GM18505 (cell line): Measurements from ENCODE around the gene MYEF2.

Experiments
- ATAC-seq: cut with Tn5 transposase; IDR thresholded peaks from one replicate; pipeline ENCODE4 v1.9.1; 2021; ENCODE audit not compliant: unreplicated experiment
- POLR2A ChIP-seq: IDR thresholded peaks from 4 replicates; pipeline ENCODE4 v1.6.1; 2011; ENCODE audit warnings: borderline replicate concordance; ENCODE audit not compliant: insufficient read depth, insufficient read length; ENCODE audit errors: extremely low read depth

MYEF2 gene

GRCh38 chr15:48176957-48177356, 1.1 kb downstream of the MYEF2 start:
- ATAC-seq = no peak
- TF ChIP-seq POLR2A = no peak

GRCh38 chr15:48176112-48176511, 2.0 kb downstream of the MYEF2 start:
- no peak for TF ChIP-seq POLR2A
- ATAC-seq = no peak

- no peak for ATAC-seq
- TF ChIP-seq POLR2A = no peak
These were observed 3.0 kb downstream of the MYEF2 start for GRCh38 chr15:48175126-48175525.

- TF ChIP-seq POLR2A = no peak
- no peak for ATAC-seq
These were observed 7.1 kb downstream of the MYEF2 start for GRCh38 chr15:48170981-48171380.

- no peak for ATAC-seq
These were observed 9.5 kb downstream of the MYEF2 start for GRCh38 chr15:48168616-48169015.

DNA sequence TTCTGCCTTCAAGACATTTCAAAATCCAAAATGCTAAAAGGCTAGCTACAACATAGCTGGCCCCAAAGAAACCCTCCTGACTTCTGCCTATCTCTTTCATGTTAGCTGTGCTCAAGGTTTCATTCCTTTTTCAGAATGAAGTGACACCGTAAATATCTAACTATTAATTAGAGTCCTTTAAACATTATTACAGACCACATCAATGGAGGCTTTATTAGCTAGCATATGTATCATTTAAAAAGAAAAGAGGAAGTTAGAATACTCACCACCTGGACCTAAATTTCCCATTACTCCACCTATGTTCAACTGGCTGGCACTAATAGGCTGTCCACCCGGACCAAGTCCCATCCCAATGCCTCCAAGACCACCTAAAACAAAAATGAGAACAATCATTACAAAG, 24.6 kb downstream of the MYEF2 start:
- ATAC-seq = no peak

More at GRCh38 chr15:48168616-48169015, 9.5 kb downstream of the MYEF2 start:
- TF ChIP-seq POLR2A = no peak

DNA sequence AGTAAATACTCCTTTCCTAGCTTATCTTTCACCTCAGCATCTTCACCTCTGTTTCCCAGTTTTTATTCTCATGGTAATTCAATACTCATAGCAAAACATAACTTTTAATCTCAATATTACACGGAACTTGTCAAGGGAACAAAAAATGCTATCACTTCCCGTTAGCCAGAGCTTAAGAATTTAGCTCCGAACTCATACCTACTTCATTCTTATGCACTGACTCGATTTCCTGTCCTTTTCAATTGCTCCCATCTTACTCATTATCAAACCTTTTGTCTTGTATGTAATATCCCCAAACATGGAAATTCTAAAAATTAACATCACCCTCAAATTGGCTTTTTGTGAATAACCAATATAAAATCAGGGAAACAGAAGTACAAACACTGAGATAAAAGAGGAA, 28.2 kb downstream of the MYEF2 start:
- no peak for ATAC-seq
- no peak for TF ChIP-seq POLR2A

More for the DNA sequence above, 24.6 kb downstream of the MYEF2 start:
- no peak for TF ChIP-seq POLR2A

DNA sequence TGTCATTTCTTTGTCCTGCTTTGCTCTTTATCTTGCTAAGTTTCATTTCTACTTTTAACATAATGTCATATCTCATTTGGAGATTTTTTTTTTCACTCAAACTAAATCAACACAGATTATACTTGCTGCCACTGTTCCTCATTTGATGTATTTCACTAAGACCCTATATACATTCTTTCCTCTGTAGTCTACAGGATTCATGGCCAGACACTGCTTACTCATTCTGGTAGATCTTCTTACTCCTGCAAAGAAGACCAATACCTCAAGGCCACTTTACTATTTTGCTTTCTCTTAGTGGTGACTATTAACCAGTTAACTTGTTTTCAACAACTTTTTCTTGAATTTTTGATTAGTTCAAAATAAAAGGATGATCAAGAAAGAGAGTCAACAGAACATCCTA, 30.7 kb downstream of the MYEF2 start:
- TF ChIP-seq POLR2A = no peak
- ATAC-seq = no peak

- no peak for TF ChIP-seq POLR2A
- ATAC-seq = no peak
These were observed 32.2 kb downstream of the MYEF2 start for GRCh38 chr15:48145923-48146322.

- TF ChIP-seq POLR2A = no peak
- ATAC-seq = no peak
These were observed 33.2 kb downstream of the MYEF2 start for GRCh38 chr15:48144889-48145288.

GRCh38 chr15:48143856-48144255, 34.2 kb downstream of the MYEF2 start:
- no peak for TF ChIP-seq POLR2A
- ATAC-seq = no peak

- ATAC-seq = no peak
- TF ChIP-seq POLR2A = no peak
These were observed 45.2 kb downstream of the MYEF2 start for GRCh38 chr15:48132874-48133273.

DNA sequence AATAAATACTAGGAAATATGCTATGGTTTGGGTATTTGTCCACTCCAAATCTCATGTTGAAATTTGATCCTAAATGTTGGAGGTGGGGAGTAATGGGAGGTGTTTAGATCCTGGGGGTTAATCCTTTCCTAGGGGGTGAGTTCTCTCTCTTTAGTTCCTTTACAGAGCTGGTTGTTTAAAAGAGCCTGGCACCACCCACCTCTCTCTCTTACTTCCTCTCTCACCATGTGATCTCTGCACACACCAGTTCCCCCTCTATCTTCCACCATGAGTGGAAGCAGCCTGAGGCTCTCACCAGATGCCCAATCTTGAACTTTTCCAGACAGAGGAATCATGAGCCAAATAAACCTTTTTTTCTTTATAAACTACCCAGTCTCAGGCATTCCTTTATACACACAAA, 46.8 kb downstream of the MYEF2 start:
- no peak for TF ChIP-seq POLR2A
- no peak for ATAC-seq

GRCh38 chr15:48126667-48127355, 51.3 kb downstream of the MYEF2 start:
- TF ChIP-seq POLR2A = no peak
- ATAC-seq = no peak

GRCh38 chr15:48121849-48122248, 56.2 kb downstream of the MYEF2 start:
- ATAC-seq = no peak
- no peak for TF ChIP-seq POLR2A
